DND-41 (cell line): ENCODE results near the gene DENND2D.

Experiments used
- ATAC-seq: fragments of 200-7000 bp; cut with Tn5 transposase; 3 replicates; pipeline ENCODE4 v1.9.1; 2021; ENCODE audit warnings: low read depth; ENCODE audit not compliant: insufficient read depth
- DNase-seq: peaks from one replicate; pipeline ENCODE4 v3.0.0-alpha.2; 2020
- H2AFZ ChIP-seq: 2 replicates; pipeline ENCODE4 v1.6.0; 2012; ENCODE audit warnings: low read depth, low read length
- H3K27ac ChIP-seq: 2 replicates; pipeline ENCODE4 v1.5.1; 2012; ENCODE audit warnings: low read length, inconsistent platforms
- H3K27me3 ChIP-seq: fragments of 200-600 bp; sonication (generic); 2 replicates; pipeline ENCODE4 v1.6.0; 2012; ENCODE audit warnings: low read length, mild to moderate bottlenecking, inconsistent platforms; ENCODE audit not compliant: insufficient read depth, poor library complexity
- H3K36me3 ChIP-seq: 2 replicates; pipeline ENCODE4 v1.5.1; 2012; ENCODE audit warnings: low read length, inconsistent platforms; ENCODE audit not compliant: insufficient read depth
- H3K4me1 ChIP-seq: 2 replicates; pipeline ENCODE4 v1.5.1; 2012; ENCODE audit warnings: mild to moderate bottlenecking, low read length; ENCODE audit not compliant: insufficient read depth
- H3K4me2 ChIP-seq: 2 replicates; pipeline ENCODE4 v1.6.0; 2012; ENCODE audit warnings: mild to moderate bottlenecking, moderate library complexity, low read length, inconsistent platforms; ENCODE audit not compliant: insufficient read depth
- H3K4me3 ChIP-seq, 2 experiments: fragments of 200-600 bp in 1 of 2; shearing (Covaris generic) in 1 of 2; 2 replicates each; pipeline ENCODE4 v1.5.1; 2012 to 2016; ENCODE audit warnings: inconsistent platforms in 2 of 2, low read length in 2 of 2, mild to moderate bottlenecking in 2 of 2, low read depth in 1 of 2, moderate library complexity in 1 of 2
- H3K79me2 ChIP-seq: 2 replicates; pipeline ENCODE4 v1.6.0; 2012; ENCODE audit warnings: low read length, inconsistent platforms; ENCODE audit not compliant: insufficient read depth
- H3K9ac ChIP-seq: 2 replicates; pipeline ENCODE4 v1.6.0; 2012; ENCODE audit warnings: low read depth, mild to moderate bottlenecking, inconsistent platforms, low read length, moderate library complexity
- H3K9me3 ChIP-seq: 2 replicates; pipeline ENCODE4 v1.5.1; 2012; ENCODE audit warnings: low read length, moderate library complexity, mild to moderate bottlenecking, inconsistent platforms; ENCODE audit not compliant: insufficient read depth, severe bottlenecking
- H4K20me1 ChIP-seq: 2 replicates; pipeline ENCODE4 v1.6.0; 2012; ENCODE audit warnings: low read length; ENCODE audit not compliant: insufficient read depth
- EZH2 ChIP-seq: IDR thresholded peaks from 3 replicates; pipeline ENCODE4 v1.6.1; 2012; ENCODE audit warnings: borderline replicate concordance, low read depth, mild to moderate bottlenecking, moderate library complexity, low read length, inconsistent platforms; ENCODE audit not compliant: severe bottlenecking
- TF ChIP-seq, protein P1 (sequence below): IDR thresholded peaks from 2 replicates; pipeline ENCODE4 v1.5.1; 2012; ENCODE audit warnings: borderline replicate concordance, low read length, moderate library complexity, mild to moderate bottlenecking; ENCODE audit not compliant: poor library complexity, severe bottlenecking; ENCODE audit errors: extremely low read depth

The DENND2D gene

DNA sequence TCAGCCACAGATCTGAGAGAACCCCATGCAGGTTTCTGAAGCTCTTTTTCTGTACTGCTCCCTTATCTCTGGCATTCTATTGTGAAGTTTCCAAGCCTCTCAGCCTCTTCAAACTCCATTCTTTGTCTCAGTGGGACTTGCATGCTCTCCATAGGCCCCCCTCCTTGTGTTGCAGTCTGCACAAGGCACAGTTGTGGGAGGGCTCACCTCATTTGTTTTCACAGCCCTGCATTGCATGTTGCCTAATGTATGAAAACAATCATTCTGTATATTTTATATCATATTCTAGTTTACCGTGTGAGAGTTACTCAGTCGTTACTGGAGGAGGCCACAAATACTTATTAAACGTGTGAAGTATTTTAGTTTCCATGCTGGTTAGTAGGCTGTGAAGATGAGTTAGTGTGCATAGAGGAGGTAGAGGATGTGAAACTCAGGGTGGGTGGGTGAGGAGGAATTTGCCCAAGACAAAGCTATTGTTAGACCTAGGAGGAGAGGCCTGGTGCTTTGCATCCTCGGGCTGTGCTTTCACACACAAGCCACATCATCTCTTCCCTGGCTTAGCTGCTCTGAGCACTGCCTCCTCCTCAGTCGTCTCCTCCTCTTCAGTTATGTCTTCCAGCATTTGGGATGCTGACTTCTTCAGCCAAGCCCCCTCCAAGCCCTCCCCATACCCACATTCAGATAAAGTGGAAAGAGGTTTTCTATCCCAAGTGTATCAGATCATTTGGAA, 19.3 kb upstream of the DENND2D start:
- H3K4me2 ChIP-seq, result peak overlapping the region; percentile 61
- H3K27me3 ChIP-seq, result no peaks in the 10 kb centered on the region
- H3K9ac ChIP-seq, result peak overlapping the region; percentile 67
- peak overlapping the region in 1 of 2 experiments; percentile 29; a peak in 1 of 4 replicates for H3K4me3 ChIP-seq
- no peaks in the 10 kb centered on the region for H3K9me3 ChIP-seq
- peaks cover 56% of the 10 kb centered on the region for H3K79me2 ChIP-seq
- no peaks in the 10 kb centered on the region for H4K20me1 ChIP-seq
- no peak overlapping the region for H2AFZ ChIP-seq
- TF ChIP-seq, protein P1, sequence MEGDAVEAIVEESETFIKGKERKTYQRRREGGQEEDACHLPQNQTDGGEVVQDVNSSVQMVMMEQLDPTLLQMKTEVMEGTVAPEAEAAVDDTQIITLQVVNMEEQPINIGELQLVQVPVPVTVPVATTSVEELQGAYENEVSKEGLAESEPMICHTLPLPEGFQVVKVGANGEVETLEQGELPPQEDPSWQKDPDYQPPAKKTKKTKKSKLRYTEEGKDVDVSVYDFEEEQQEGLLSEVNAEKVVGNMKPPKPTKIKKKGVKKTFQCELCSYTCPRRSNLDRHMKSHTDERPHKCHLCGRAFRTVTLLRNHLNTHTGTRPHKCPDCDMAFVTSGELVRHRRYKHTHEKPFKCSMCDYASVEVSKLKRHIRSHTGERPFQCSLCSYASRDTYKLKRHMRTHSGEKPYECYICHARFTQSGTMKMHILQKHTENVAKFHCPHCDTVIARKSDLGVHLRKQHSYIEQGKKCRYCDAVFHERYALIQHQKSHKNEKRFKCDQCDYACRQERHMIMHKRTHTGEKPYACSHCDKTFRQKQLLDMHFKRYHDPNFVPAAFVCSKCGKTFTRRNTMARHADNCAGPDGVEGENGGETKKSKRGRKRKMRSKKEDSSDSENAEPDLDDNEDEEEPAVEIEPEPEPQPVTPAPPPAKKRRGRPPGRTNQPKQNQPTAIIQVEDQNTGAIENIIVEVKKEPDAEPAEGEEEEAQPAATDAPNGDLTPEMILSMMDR, result no peak
- TF ChIP-seq EZH2, result no peak
- no peak for ATAC-seq
- peaks cover 99% of the 10 kb centered on the region for H3K4me1 ChIP-seq
- H3K36me3 ChIP-seq, result no peaks in the 10 kb centered on the region
- peak overlapping the region; percentile 97 for H3K27ac ChIP-seq
- peak; percentile 53 for DNase-seq

GRCh38 chr1:111218701-111219556, 18.5 kb upstream of the DENND2D start:
- H3K4me1 ChIP-seq, result peaks cover 99% of the 10 kb centered on the region
- TF ChIP-seq, protein P1, result no peak
- TF ChIP-seq EZH2, result no peak
- no peaks in the 10 kb centered on the region for H3K36me3 ChIP-seq
- ATAC-seq, result no peak
- H4K20me1 ChIP-seq, result no peaks in the 10 kb centered on the region
- no peaks in the 10 kb centered on the region for H3K27me3 ChIP-seq
- H2AFZ ChIP-seq, result no peak overlapping the region
- peak; percentile 11 for DNase-seq
- peak overlapping the region; percentile 97 for H3K27ac ChIP-seq
- H3K9me3 ChIP-seq, result no peaks in the 10 kb centered on the region
- no peak overlapping the region for H3K4me3 ChIP-seq
- peak overlapping the region; percentile 67 for H3K9ac ChIP-seq
- no peak overlapping the region for H3K4me2 ChIP-seq
- peaks cover 56% of the 10 kb centered on the region for H3K79me2 ChIP-seq

- no peak for ATAC-seq
- peak overlapping the region in 1 of 2 experiments; percentile 44; a peak in 1 of 4 replicates for H3K4me3 ChIP-seq
- peak overlapping the region; percentile 20 for H2AFZ ChIP-seq
Measured at GRCh38 chr1:111217183-111217910, 16.9 kb upstream of the DENND2D start.

More at GRCh38 chr1:111217183-111217910, 16.9 kb upstream of the DENND2D start:
- no peaks in the 10 kb centered on the region for H3K9me3 ChIP-seq
- no peaks in the 10 kb centered on the region for H4K20me1 ChIP-seq
- peak overlapping the region; percentile 95 for H3K27ac ChIP-seq
- no peak for TF ChIP-seq EZH2
- TF ChIP-seq, protein P1, result no peak
- no peak for DNase-seq
- H3K36me3 ChIP-seq, result no peaks in the 10 kb centered on the region
- peaks cover 43% of the 10 kb centered on the region for H3K79me2 ChIP-seq
- H3K27me3 ChIP-seq, result no peaks in the 10 kb centered on the region
- peaks cover 99% of the 10 kb centered on the region for H3K4me1 ChIP-seq
- H3K9ac ChIP-seq, result peak overlapping the region; percentile 59
- peak overlapping the region; percentile 56 for H3K4me2 ChIP-seq
